Karpas-422 (cell line): ENCODE measurements around the gene LIPT1. TPM values are rescaled to one million over a fixed set of nuclear protein-coding genes. Genes with fewer than 3 reads are reported as not detected.
"Not testable (repeated sequence)": the region's sequence is repeated elsewhere in the genome, so short reads cannot be mapped to it uniquely, and the experiment has no call there.

Experiments used
- DNase-seq: peaks from one replicate; pipeline ENCODE4 v3.0.0-alpha.2; 2015
- H2AFZ ChIP-seq: fragments of 200-600 bp; sonication (generic); 2 replicates; pipeline ENCODE4 v1.6.1; 2014; ENCODE audit warnings: antibody characterized with exemption, low read length, mixed read lengths
- H3K27ac ChIP-seq: fragments of 200-600 bp; sonication (generic); 2 replicates; pipeline ENCODE4 v1.5.1; 2014; ENCODE audit warnings: mild to moderate bottlenecking, low read length, moderate library complexity
- H3K27me3 ChIP-seq: fragments of 200-600 bp; sonication (generic); 2 replicates; pipeline ENCODE4 v1.6.1; 2014; ENCODE audit warnings: low read length, mixed read lengths
- H3K36me3 ChIP-seq: fragments of 200-600 bp; sonication (generic); 2 replicates; pipeline ENCODE4 v1.6.1; 2014; ENCODE audit warnings: low read length, mixed read lengths; ENCODE audit not compliant: insufficient read depth
- H3K4me1 ChIP-seq: fragments of 200-600 bp; sonication (generic); 2 replicates; pipeline ENCODE4 v1.6.1; 2014; ENCODE audit warnings: mild to moderate bottlenecking, low read length, mixed read lengths
- H3K4me2 ChIP-seq: fragments of 200-600 bp; sonication (generic); 2 replicates; pipeline ENCODE4 v1.6.1; 2014; ENCODE audit warnings: low read length, low read depth, mild to moderate bottlenecking; ENCODE audit not compliant: poor library complexity, severe bottlenecking
- H3K4me3 ChIP-seq: fragments of 200-600 bp; sonication (generic); 2 replicates; pipeline ENCODE4 v1.5.1; 2014; ENCODE audit warnings: mild to moderate bottlenecking, antibody characterized with exemption, low read length, mixed read lengths
- H3K79me2 ChIP-seq: fragments of 200-600 bp; sonication (generic); 2 replicates; pipeline ENCODE4 v1.6.1; 2014; ENCODE audit warnings: mild to moderate bottlenecking, low read length, mixed read lengths
- H3K9ac ChIP-seq: fragments of 200-600 bp; sonication (generic); 2 replicates; pipeline ENCODE4 v1.6.0; 2014; ENCODE audit warnings: low read length
- H3K9me2 ChIP-seq: fragments of 200-600 bp; sonication (generic), shearing (Covaris generic); replicated peaks from 2 replicates; pipeline ENCODE4 v1.6.0; 2014; ENCODE audit warnings: mild to moderate bottlenecking, low read length, moderate library complexity; ENCODE audit not compliant: insufficient read depth
- H3K9me3 ChIP-seq: fragments of 300-700, 200-600 bp; sonication (generic); 2 replicates; pipeline ENCODE4 v1.6.1; 2014; ENCODE audit warnings: low read length, mixed read lengths
- H4K20me1 ChIP-seq: fragments of 200-600 bp; sonication (generic); 2 replicates; pipeline ENCODE4 v1.6.1; 2014; ENCODE audit warnings: mild to moderate bottlenecking, antibody characterized with exemption, low read length, low read depth; ENCODE audit not compliant: insufficient read depth
- total RNA-seq: library from RNA; depleted of rRNA; stranded (reverse); fragments of >200 nt; shearing (Covaris generic); gene quantifications from 2 replicates; pipeline ENCODE4 v1.2.3, GENCODE V29; 2014; ENCODE audit warnings: low replicate concordance; rRNA removed

Gene LIPT1
- total RNA-seq: 22.0 and 42.0 TPM in 2 replicates

- Histone ChIP-seq H2AFZ (peak within 1 kb of the TSS; percentile 77), H3K4me1 (peaks cover 42% of the 10 kb centered on the region), H3K9me3 (no peaks in the 10 kb centered on the region), H3K9ac (peak within 1 kb of the TSS; percentile 87), H3K4me3 (peak within 1 kb of the TSS; percentile 73), H3K27me3 (no peaks in the 10 kb centered on the region), H3K27ac (peak within 1 kb of the TSS; percentile 66), H3K36me3 (peaks cover 20% of the 10 kb centered on the region; the same call in 1 of the 2 replicates), H3K9me2 (no peaks in the 10 kb centered on the region), H3K79me2 (peaks cover 37% of the 10 kb centered on the region), H4K20me1 (no peaks in the 10 kb centered on the region), H3K4me2 (peak within 1 kb of the TSS; percentile 92)
- DNase-seq: peak; percentile 98
These were observed at the start of gene LIPT1, which contains the start of gene TSGA10 for GRCh38 chr2:99154643-99155536. Gene LIPT1, plus strand, starts transcription at chr2:99154967. Its CDS starts 6,991 bp downstream, at chr2:99161958. Gene TSGA10, minus strand, starts transcription at chr2:99154942. Its CDS starts 45,503 bp downstream, at chr2:99109439.

GRCh38 chr2:99106913-99107312 is 47.9 kb upstream of the LIPT1 start:
- Histone ChIP-seq H3K9me3 (no peaks in the 10 kb centered on the region), H3K9ac (peak overlapping the region; percentile 4; the same call in 1 of the 2 replicates), H3K79me2 (no peaks in the 10 kb centered on the region), H3K27me3 (no peaks in the 10 kb centered on the region), H3K36me3 (no peaks in the 10 kb centered on the region), H3K9me2 (no peaks in the 10 kb centered on the region), H3K4me1 (peaks cover 38% of the 10 kb centered on the region), H3K4me3 (peak overlapping the region; percentile 1; the same call in 1 of the 2 replicates), H2AFZ (peak overlapping the region; percentile 81), H4K20me1 (no peaks in the 10 kb centered on the region), H3K4me2 (peak overlapping the region; percentile 46), H3K27ac (peak overlapping the region; percentile 77)
- peak; percentile 76 for DNase-seq

GRCh38 chr2:99111236-99111635 is 43.5 kb upstream of the LIPT1 start:
- no peak overlapping the region for H2AFZ ChIP-seq
- no peaks in the 10 kb centered on the region for H3K79me2 ChIP-seq
- no peaks in the 10 kb centered on the region for H3K9me3 ChIP-seq
- no peaks in the 10 kb centered on the region for H3K36me3 ChIP-seq
- no peak for DNase-seq
- H3K4me3 ChIP-seq: no peak overlapping the region
- H3K9ac ChIP-seq: no peak overlapping the region
- H3K4me2 ChIP-seq: no peak overlapping the region
- H3K27me3 ChIP-seq: no peaks in the 10 kb centered on the region
- no peaks in the 10 kb centered on the region for H3K9me2 ChIP-seq
- no peaks in the 10 kb centered on the region for H4K20me1 ChIP-seq
- no peak overlapping the region for H3K27ac ChIP-seq
- peaks cover 34% of the 10 kb centered on the region for H3K4me1 ChIP-seq

GRCh38 chr2:99111945-99112344 is 42.8 kb upstream of the LIPT1 start:
- Histone ChIP-seq H3K36me3 (no peaks in the 10 kb centered on the region), H2AFZ (no peak overlapping the region), H3K4me2 (no peak overlapping the region), H4K20me1 (no peaks in the 10 kb centered on the region), H3K4me3 (no peak overlapping the region), H3K9ac (no peak overlapping the region), H3K9me2 (no peaks in the 10 kb centered on the region), H3K9me3 (no peaks in the 10 kb centered on the region), H3K27ac (no peak overlapping the region), H3K27me3 (no peaks in the 10 kb centered on the region), H3K79me2 (no peaks in the 10 kb centered on the region), H3K4me1 (peaks cover 27% of the 10 kb centered on the region)
- DNase-seq: no peak

GRCh38 chr2:99112617-99113016 is 42.1 kb upstream of the LIPT1 start:
- no peaks in the 10 kb centered on the region for H3K27me3 ChIP-seq
- H3K79me2 ChIP-seq: no peaks in the 10 kb centered on the region
- DNase-seq: no peak
- no peaks in the 10 kb centered on the region for H3K9me3 ChIP-seq
- no peaks in the 10 kb centered on the region for H4K20me1 ChIP-seq
- H3K4me2 ChIP-seq: no peak overlapping the region
- peaks cover 21% of the 10 kb centered on the region for H3K4me1 ChIP-seq
- H3K9me2 ChIP-seq: no peaks in the 10 kb centered on the region
- H3K9ac ChIP-seq: no peak overlapping the region
- H3K4me3 ChIP-seq: no peak overlapping the region
- no peak overlapping the region for H2AFZ ChIP-seq
- no peak overlapping the region for H3K27ac ChIP-seq
- no peaks in the 10 kb centered on the region for H3K36me3 ChIP-seq

- no peak for DNase-seq
- no peaks in the 10 kb centered on the region; the same call in 1 of the 2 replicates for H3K9me3 ChIP-seq
- no peak overlapping the region for H3K4me2 ChIP-seq
- peaks cover 10% of the 10 kb centered on the region for H3K4me1 ChIP-seq
- H3K9ac ChIP-seq: no peak overlapping the region
- H4K20me1 ChIP-seq: no peaks in the 10 kb centered on the region
- H3K9me2 ChIP-seq: no peaks in the 10 kb centered on the region
- H3K27me3 ChIP-seq: no peaks in the 10 kb centered on the region
- H3K27ac ChIP-seq: no peak overlapping the region
- no peaks in the 10 kb centered on the region for H3K79me2 ChIP-seq
- no peaks in the 10 kb centered on the region for H3K36me3 ChIP-seq
- H3K4me3 ChIP-seq: no peak overlapping the region
- no peak overlapping the region for H2AFZ ChIP-seq
These were observed 26.8 kb upstream of the LIPT1 start for GRCh38 chr2:99127981-99128380.

GRCh38 chr2:99135044-99135556 is 19.7 kb upstream of the LIPT1 start:
- not testable (repeated sequence) for H3K9me2 ChIP-seq, H3K79me2 ChIP-seq, H3K4me3 ChIP-seq, DNase-seq, H3K4me2 ChIP-seq, H3K27me3 ChIP-seq, H3K9me3 ChIP-seq, H2AFZ ChIP-seq, H3K4me1 ChIP-seq, H4K20me1 ChIP-seq, H3K27ac ChIP-seq, H3K9ac ChIP-seq, H3K36me3 ChIP-seq

- H3K9me3 ChIP-seq: no peaks in the 10 kb centered on the region
- H3K36me3 ChIP-seq: no peaks in the 10 kb centered on the region
- DNase-seq: no peak
- H2AFZ ChIP-seq: no peak overlapping the region
- no peaks in the 10 kb centered on the region for H3K79me2 ChIP-seq
- H3K4me1 ChIP-seq: peaks cover 20% of the 10 kb centered on the region
- no peak overlapping the region for H3K4me3 ChIP-seq
- no peak overlapping the region for H3K4me2 ChIP-seq
- H3K27me3 ChIP-seq: no peaks in the 10 kb centered on the region
- H3K27ac ChIP-seq: no peak overlapping the region
- no peaks in the 10 kb centered on the region for H3K9me2 ChIP-seq
- H3K9ac ChIP-seq: no peak overlapping the region
- H4K20me1 ChIP-seq: no peaks in the 10 kb centered on the region
These were observed 15.8 kb upstream of the LIPT1 start for GRCh38 chr2:99139003-99139402.
